ENCODE data around the gene PDE1C. TPM values are rescaled to one million over a fixed set of nuclear protein-coding genes. Genes with fewer than 3 reads are reported as not detected.
A peak's percentile ranks its signal among the peaks of the same experiment; 100 is the strongest.

Gene PDE1C
- total and polyA plus RNA-seq, 2 of the 4 experiments (the other 2 are of a cell fraction), result 14.2 to 61.5 TPM

- dilution Hi-C loops (cut with HindIII; ENCODE audit: low sequenced_read_pairs, unreplicated experiment), result no loop called here
- intact Hi-C loops (cut with micrococcal nuclease), result loop anchor here (10.0 kb wide), 1 partner anchor 440 kb away; no protein-coding TSS in a partner anchor
- in situ Hi-C loops (cut with MboI; ENCODE audit: low sequenced_read_pairs), result no loop called here
- H4K91ac ChIP-seq (ENCODE audit: insufficient read depth, low read depth, low read length), result no peak overlapping the region
- H3K18ac ChIP-seq (ENCODE audit: low read depth, low read length), result no peak overlapping the region
- H3K9ac ChIP-seq (ENCODE audit: low read depth, low read length), result no peak overlapping the region
- H3K27me3 ChIP-seq (ENCODE audit: control insufficient read depth, insufficient read depth, low read length), result no peaks in the 10 kb centered on the region
- no peak overlapping the region for H2BK120ac ChIP-seq (ENCODE audit: low read depth, low read length)
- CTCF ChIA-PET, result no interaction called here
- no peaks in the 10 kb centered on the region for H4K20me1 ChIP-seq (ENCODE audit: insufficient read depth, low read length)
- H4K8ac ChIP-seq (ENCODE audit: low read depth in 2 of 2, low read length in 2 of 2), result no peak overlapping the region
- 0 out of 2 replicates have a peak, but pooled peaks cover under 1% of the 10 kb centered on the region for H3K36me3 ChIP-seq (ENCODE audit: control insufficient read depth, insufficient read depth, low read length)
- no peak overlapping the region; the same call in 1 of the 2 replicates for H2AK5ac ChIP-seq (ENCODE audit: low read depth, low read length)
- no peaks in the 10 kb centered on the region for H3K9me3 ChIP-seq (ENCODE audit: control insufficient read depth, insufficient read depth, low read length)
- H3K56ac ChIP-seq (ENCODE audit: extremely low read depth, insufficient read depth, low read length), result no peak overlapping the region
- H3K4ac ChIP-seq (ENCODE audit: low read depth, low read length), result no peak overlapping the region
- H2AFZ ChIP-seq (replicated peaks; ENCODE audit: low read length, poor library complexity), result no peak overlapping the region
- DNase-seq (no peak), ATAC-seq (ENCODE audit: low read depth) (no peak)
- H3K4me1 ChIP-seq (ENCODE audit: control insufficient read depth, insufficient read depth, low read length), result peaks cover 4% of the 10 kb centered on the region
- no peak overlapping the region for H3K4me2 ChIP-seq (ENCODE audit: low read depth, low read length)
- BruUV-seq (replicated peaks), result no TSS peak
- H4K5ac ChIP-seq (ENCODE audit: low read depth, low read length), result no peak overlapping the region
- peaks cover 23 to 27% of the 10 kb centered on the region in 2 experiments; a peak in 3 of 4 replicates for H3K79me1 ChIP-seq (ENCODE audit: low read depth in 1 of 2, low read length in 2 of 2)
- H3K9me1 ChIP-seq (ENCODE audit: insufficient read depth, low read length), result peaks cover 6% of the 10 kb centered on the region; the same call in 1 of the 2 replicates
- peak overlapping the region; percentile 13 for H2BK5ac ChIP-seq (ENCODE audit: low read depth, low read length, poor library complexity, severe bottlenecking)
- H2AK9ac ChIP-seq (replicated peaks; ENCODE audit: low read depth, low read length, poor library complexity), result no peak overlapping the region
- no peak overlapping the region for H3K4me3 ChIP-seq (ENCODE audit: insufficient read depth, low read depth, low read length)
- TF ChIP-seq, protein P1, sequence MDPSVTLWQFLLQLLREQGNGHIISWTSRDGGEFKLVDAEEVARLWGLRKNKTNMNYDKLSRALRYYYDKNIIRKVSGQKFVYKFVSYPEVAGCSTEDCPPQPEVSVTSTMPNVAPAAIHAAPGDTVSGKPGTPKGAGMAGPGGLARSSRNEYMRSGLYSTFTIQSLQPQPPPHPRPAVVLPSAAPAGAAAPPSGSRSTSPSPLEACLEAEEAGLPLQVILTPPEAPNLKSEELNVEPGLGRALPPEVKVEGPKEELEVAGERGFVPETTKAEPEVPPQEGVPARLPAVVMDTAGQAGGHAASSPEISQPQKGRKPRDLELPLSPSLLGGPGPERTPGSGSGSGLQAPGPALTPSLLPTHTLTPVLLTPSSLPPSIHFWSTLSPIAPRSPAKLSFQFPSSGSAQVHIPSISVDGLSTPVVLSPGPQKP (IDR thresholded peaks at IDR 0.05; ENCODE audit: borderline replicate concordance, low read depth, low read length), result no peak
- no peak for TF ChIP-seq RAD21 (IDR thresholded peaks at IDR 0.05; ENCODE audit: low read length)
- TF ChIP-seq MAFK (IDR thresholded peaks at IDR 0.05; ENCODE audit: low read depth, low read length), result no peak
- TF ChIP-seq NFE2L2 (IDR thresholded peaks at IDR 0.05; ENCODE audit: low read depth, low read length), result no peak
- TF ChIP-seq CHD1 (IDR thresholded peaks at IDR 0.05; ENCODE audit: low read depth, low read length), result no peak
- TF ChIP-seq CTCF (conservative IDR thresholded peaks at IDR 0.05; ENCODE audit: low read depth, low read length), result no peak
- no peak for TF ChIP-seq POLR2A (IDR thresholded peaks at IDR 0.05; ENCODE audit: low read depth, low read length)
- no peak for TF ChIP-seq RCOR1 (IDR thresholded peaks at IDR 0.05; ENCODE audit: insufficient replicate concordance, low read length)
- TF ChIP-seq BHLHE40 (IDR thresholded peaks at IDR 0.05; ENCODE audit: low read depth, low read length), result no peak
- TF ChIP-seq SMC3 (IDR thresholded peaks at IDR 0.05; ENCODE audit: low read depth, low read length), result no peak
- no peak for TF ChIP-seq RFX5 (IDR thresholded peaks at IDR 0.05; ENCODE audit: low read depth, low read length)
- no peak overlapping the region for H3K27ac ChIP-seq (ENCODE audit: insufficient read depth, low read length)
- H3K14ac ChIP-seq (replicated peaks; ENCODE audit: low read depth, low read length), result no peak overlapping the region
- no peak overlapping the region for H3K23ac ChIP-seq (ENCODE audit: low read depth, low read length)
- no peak overlapping the region for H2BK20ac ChIP-seq (ENCODE audit: low read depth, low read length)
- POLR2A ChIA-PET (ENCODE audit: unreplicated experiment), result no interaction called here
- H2BK15ac ChIP-seq (ENCODE audit: low read depth, low read length), result no peak overlapping the region
Observed at GRCh38 chr7:32045228-32045627, 25.0 kb downstream of the PDE1C start.

All from IMR-90 (cell line).